Left kidney (tissue), 2 donors: ENCODE results near the gene MGMT. TPM values are rescaled to one million over a fixed set of nuclear protein-coding genes. Genes with fewer than 3 reads are reported as not detected.

Experiments used
- DNase-seq: peaks from one replicate; pipeline ENCODE4 v3.0.0-alpha.2; 2013
- polyA plus RNA-seq: library from polyadenylated mRNA; unstranded; fragments of 120-200 nt; gene quantifications from one replicate; pipeline ENCODE4 v1.2.1, GENCODE V29; 2013; ENCODE audit not compliant: insufficient read length

MGMT gene
- polyA plus RNA-seq, 1 donor = 13.8 TPM

DNA sequence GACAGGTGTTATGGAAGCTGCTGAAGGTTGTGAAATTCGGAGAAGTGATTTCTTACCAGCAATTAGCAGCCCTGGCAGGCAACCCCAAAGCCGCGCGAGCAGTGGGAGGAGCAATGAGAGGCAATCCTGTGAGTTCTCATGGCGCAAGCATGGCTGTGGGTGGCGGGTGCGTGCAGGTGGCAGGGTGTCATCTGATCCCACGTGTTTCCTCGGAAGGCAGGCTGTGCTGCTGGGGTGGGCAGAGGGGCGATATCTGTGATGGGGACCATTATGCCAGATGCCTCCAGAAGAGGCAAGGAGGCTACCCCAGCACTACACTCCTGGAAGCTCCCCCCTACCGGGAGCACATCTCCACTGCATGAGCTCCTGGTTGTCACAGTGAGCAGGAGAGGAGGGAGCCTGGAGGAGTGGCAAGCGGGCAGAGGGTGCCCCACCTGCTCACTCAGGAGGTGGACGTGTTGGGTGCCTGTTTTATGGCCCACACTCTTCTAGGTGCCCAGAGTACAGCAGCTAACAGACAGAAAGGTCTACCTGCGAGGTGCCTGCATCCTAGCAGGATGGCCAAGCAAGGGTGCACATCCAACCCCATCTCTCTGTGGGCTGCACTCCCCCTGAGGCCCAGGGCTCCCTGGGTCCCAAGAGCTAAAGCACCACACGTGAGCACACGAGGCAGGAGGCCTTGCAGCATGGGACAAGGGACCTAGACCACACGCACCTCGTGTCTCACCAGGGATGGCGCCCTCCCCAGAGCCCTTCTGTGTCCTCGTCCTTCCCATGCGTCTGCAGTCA, 292.4 kb downstream of the MGMT start:
- DNase-seq = no peak

GRCh38 chr10:129760003-129760315, 292.9 kb downstream of the MGMT start:
- DNase-seq = no peak

DNA sequence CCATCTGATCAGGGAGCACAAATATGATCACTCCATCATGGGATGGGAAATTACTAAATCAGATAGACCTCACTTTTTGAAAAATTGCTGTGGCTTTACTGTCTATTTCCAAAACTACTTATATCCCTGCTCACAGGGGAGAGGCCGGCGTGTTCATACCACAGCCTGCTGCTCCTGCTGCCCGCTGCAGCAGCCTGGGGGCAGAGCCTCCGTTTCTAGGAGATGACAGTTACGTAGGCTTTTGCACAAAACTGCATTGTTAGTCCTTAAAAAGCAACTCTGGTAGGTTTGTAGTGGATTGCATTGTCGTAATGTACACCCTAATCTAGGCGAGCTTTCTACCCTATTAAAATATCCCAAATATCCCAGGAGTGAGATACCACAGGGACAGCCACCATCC, 293.4 kb downstream of the MGMT start:
- no peak for DNase-seq

DNA sequence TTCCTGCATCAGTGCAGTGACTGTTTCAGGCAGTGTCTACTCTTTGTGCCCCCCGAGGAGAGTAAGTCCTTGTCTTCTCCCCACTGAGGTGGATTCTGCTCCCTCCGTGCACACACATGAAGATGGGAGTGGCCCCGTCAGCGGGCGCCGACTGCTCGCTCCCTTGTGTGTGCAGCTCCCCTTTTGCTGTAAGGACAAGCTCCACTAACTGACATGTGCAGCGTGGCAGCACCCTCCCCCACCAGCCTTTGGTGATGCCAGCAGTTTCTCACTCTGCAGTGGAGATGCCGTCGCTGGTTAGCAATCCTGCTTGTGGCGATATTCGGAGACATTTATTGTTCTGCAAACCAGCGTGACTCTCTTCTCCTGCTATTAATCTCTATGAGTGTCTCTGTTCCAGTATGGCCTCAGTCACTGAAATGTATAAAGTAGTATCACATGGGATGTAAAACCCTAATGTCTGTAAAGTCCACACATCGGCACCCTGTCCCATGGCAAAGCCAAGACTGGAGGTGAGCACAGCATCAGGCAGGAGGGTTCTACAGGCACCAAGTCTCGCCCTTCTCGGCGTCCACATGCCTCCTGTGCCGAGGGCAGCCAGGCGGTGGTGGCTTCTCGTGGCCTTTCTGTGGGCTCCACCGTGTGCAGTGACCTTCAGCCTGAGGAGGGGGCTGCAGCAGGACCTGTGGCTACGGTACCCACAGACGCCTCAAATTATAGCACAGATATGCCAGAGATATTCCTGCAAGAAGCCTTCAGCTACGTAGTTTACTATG, 294.3 kb downstream of the MGMT start:
- no peak for DNase-seq

GRCh38 chr10:129761981-129762956, 295.2 kb downstream of the MGMT start:
- DNase-seq = no peak

DNA sequence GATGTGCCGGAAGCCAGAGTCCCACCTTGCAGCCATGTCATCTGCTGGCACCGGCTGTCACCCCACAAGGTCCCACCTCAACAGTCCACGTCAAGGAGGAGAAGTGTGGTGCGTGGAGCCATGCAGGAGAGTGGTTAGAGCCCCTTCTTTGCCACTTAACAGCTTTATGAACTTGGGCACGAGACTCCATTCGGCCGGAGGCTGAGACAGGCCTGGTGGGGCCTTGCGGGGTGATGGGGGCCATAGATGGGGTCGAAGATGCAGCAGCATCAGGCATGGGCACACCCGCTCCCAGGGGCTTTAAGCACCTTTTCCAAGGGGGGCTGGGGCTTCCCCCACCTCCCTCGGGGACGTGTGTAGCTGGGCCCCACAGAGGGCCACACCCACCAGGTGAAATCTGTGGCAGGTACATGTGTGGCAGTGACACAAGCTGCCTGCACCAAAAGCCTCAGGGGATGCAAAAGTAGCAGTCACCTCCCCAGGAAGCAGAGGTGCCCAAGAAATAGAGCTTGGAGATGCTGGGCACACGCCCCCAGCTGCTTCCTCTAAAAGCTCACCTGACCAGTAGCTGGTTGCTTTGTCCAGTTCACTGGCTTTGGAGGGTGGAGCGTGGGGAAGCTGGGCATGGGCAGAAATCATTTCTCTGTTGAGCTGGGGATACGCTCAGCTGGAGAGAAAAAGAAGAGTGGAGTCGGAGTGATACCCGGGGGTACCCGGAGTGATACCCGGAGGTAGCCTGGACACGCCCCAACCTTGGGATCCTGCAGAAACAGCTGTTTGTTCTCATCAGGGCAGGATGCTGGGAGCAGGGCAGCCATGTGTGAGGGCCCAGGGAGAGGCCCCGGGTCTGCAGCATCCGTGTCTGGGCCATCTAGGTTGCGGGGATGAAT, 297.2 kb downstream of the MGMT start:
- no peak for DNase-seq

DNA sequence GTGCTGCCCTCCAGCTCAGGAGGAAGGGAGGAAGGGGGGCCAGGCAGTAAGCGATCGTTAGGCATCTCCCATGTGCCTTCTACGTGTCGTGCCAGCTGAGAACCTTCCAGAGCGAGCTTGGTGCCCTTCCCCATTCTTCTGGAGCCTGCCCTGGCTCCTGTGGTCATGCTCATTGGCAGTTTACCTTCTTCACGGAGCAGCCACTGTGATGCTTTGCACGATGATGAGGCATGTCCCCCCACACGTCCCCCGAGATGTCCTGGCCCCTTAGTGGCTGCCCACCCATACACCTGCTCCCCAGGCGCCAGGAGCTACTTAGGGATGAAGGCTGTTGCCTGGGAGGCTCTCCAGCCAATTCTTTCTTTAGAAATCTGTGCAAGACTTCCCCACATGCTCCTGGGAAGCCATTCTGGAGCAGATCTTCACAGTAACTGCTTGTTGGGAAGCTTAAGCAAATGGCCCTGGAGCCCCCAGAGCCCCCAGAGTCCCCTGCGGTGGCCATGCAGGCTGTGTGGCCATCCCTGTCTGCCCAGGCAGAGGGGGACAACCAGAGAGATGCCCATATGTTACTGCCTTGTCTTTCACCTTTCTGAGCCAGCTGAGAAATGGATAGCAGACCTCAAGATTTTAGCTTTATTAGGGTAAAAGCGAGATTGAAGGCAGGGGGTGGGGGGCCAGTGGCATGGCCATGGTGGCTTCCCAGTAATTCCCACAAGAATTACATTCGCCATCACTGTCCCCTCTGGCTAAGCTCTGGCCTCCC, 298.0 kb downstream of the MGMT start:
- DNase-seq = no peak

DNA sequence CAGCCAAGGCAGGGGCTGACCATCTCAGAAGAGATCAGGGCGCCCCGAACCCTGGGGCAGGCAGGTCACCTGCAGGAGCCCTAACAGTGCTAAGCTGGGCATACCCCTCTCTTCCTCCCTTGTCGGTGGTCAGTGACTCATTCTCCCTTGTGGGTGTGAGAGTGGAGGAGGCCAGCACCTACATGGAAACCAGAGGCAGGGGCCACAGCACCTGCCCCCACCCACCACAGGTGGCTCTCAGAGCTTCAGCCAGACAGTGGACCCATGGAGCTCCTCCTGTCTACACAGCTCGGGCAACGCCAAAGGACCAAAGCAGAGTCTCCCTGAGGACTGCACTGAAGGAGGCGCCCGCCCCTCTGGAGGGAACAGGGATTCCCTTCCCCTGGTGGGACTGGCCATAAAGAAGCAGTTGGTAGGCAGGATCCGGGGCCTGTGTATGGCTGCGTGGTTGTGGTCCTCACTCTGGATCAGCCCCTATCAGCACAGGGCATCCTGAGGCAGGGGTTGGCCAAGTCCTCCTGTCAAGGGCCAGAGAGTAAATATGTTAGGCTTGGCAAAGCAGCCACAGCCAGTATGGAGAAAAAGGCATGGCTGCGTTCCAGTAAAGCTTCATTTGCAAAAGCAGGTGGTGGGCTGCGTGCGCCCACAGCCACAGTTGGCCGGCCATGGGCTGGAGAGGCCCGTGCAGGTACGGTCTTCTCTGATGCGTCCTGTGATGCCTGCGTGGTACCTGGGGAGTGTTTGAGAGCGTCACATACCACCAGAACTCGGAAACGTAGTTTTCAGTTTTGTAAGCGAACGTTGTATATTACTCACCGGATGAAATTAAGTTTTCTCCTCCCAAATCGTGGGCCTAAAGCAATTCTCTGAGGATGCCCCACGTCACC, 298.9 kb downstream of the MGMT start:
- DNase-seq = no peak

DNA sequence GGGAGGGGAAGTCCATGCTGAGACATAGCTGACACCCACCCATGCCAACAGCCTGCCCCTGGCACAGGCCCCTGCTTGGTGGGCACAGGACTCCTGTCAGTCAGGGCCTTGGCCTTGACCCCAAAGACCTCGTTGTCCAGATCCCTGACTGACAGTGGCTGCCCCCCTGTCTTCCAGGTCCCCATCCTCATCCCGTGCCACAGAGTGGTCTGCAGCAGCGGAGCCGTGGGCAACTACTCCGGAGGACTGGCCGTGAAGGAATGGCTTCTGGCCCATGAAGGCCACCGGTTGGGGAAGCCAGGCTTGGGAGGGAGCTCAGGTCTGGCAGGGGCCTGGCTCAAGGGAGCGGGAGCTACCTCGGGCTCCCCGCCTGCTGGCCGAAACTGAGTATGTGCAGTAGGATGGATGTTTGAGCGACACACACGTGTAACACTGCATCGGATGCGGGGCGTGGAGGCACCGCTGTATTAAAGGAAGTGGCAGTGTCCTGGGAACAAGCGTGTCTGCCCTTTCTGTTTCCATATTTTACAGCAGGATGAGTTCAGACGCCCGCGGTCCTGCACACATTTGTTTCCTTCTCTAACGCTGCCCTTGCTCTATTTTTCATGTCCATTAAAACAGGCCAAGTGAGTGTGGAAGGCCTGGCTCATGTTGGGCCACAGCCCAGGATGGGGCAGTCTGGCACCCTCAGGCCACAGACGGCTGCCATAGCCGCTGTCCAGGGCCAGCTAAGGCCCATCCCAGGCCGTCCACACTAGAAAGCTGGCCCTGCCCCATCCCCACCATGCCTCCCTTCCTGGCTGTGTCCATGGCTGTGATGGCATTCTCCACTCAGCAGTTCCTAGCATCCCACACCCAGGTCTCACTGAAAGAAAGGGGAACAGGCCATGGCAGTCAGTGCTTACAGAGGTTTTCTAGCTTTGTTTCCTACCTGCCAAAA, 299.8 kb downstream of the MGMT start:
- no peak for DNase-seq

GRCh38 chr10:129767751-129768150, 300.7 kb downstream of the MGMT start:
- DNase-seq = no peak

DNA sequence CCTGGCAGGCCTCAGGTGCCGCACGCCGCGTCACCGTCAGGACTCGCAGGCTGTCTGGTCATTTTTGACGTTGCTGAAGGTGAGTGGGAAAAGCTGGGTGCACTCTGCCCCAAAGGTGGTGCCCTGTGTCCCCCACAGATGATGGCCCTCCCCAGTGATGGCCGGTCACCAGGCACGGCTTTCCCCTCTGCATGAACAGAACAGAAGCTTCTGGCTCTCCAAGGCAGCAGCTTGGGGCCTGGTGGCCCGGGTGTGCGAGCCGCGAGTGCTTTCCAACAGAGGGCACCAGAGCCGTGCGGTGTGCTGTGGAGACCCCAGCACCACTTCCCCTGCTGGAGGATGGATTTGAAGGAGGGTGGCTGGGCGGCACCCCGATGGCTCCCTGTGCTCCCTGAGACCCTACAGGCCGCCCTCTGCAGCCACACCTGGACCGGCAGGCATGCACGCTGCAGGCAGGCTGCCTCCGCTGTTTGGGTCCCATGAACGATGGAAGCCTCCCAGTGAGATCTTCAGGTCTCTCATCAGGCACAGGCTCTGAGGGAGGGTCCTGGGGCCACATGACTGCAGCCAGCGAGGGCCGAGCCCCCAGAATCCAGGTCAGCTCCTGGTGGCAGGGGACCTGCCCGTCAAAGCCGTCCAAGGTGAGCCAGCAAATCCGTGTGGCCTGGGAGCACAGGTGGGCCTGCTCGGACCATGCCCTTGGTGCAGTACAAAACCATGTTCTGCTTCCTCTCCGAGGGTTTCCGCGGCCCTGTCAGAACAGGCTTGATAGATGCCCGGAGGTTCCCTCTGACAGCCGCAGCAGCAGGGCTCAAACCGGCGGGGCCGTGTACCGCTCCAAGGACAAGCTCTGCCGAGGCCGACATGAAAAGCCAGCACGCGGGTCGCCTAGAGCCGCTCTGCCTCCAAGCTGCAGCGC, 301.7 kb downstream of the MGMT start:
- DNase-seq = no peak

- no peak for DNase-seq
Observed at GRCh38 chr10:129769381-129770116, 302.5 kb downstream of the MGMT start.

GRCh38 chr10:129770286-129770685, 303.2 kb downstream of the MGMT start:
- no peak for DNase-seq

DNA sequence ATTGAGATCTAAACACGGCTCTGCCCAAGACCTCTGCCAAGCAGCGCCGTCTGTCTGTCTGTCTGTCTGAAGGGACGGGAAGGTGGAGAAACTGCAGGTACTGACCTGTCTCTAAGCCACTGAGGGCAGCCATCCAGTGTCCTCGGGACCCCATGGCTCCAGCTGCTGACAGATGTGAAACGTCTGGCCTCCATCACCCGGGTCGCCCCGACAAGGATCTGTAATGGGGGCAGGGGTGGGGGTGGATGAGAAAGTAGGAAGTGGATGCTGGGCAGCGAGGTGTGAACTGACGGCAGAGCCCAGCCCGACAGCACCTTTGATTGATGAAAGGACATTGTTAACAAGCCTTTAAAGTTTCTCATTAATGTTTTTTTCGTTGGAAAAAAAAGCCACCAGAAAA, 304.0 kb downstream of the MGMT start:
- no peak for DNase-seq

DNA sequence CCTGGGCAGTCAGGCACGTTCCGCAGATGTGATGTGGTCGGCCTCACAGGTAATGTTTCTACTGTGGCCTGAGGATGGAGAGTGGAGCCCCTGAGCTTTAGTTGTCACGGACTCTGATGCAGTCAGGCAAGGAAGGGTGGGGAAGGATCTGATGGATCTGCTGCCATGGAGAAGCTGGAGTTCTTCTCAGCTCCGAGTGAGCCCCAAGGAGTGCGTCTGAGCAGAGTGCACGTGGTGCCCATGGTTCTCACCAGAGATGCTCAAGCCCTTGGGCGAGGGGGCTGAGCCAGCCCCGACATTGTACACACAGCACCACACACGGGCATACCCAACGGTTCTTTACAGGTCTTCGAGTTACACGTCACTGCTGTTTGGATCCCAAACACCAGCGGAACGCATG, 304.5 kb downstream of the MGMT start:
- DNase-seq = no peak

GRCh38 chr10:129771991-129772431, 305.0 kb downstream of the MGMT start:
- no peak for DNase-seq
